Measurements from ENCODE around the gene TIPRL. TPM values are rescaled to one million over a fixed set of nuclear protein-coding genes. Genes with fewer than 3 reads are reported as not detected.
"Not testable (repeated sequence)": the region's sequence is repeated elsewhere in the genome, so short reads cannot be mapped to it uniquely, and the experiment has no call there.

Gene TIPRL
- total RNA-seq, 2 experiments from 2014 or later, result 51.1 to 54.2 TPM

DNA sequence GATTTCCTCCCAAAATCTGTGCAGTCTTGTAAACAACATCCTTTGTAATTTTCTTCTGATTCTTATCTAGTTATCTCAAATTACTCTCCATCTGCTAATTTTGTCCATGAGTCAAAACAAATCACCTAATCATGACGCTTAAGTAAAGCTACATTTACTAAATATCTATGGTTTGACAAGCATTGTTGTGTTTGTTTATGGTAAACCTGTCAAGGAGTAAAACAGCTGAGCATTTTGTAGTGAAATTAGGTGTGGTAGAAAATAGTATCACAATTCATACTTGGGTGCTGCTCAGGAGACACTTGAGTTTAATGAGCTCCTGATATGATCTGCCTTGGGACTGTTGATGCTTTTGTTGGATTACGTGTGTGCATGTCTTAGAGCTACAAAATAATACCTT, 11.6 kb downstream of the TIPRL start:
- ChIA-PET CTCF (no interaction called here), POLR2A (no interaction called here)
- intact Hi-C loops (cut with micrococcal nuclease), result no loop called here
- Mint-ChIP-seq H3K27me3 (no peaks in the 10 kb centered on the region), H3K4me1 (ENCODE audit: low read depth) (peaks cover 3% of the 10 kb centered on the region), H3K27ac (no peak overlapping the region), H3K9me3 (no peaks in the 10 kb centered on the region), H3K36me3 (peaks cover 40% of the 10 kb centered on the region), H3K4me3 (no peak overlapping the region)
- no peak for DNase-seq

DNA sequence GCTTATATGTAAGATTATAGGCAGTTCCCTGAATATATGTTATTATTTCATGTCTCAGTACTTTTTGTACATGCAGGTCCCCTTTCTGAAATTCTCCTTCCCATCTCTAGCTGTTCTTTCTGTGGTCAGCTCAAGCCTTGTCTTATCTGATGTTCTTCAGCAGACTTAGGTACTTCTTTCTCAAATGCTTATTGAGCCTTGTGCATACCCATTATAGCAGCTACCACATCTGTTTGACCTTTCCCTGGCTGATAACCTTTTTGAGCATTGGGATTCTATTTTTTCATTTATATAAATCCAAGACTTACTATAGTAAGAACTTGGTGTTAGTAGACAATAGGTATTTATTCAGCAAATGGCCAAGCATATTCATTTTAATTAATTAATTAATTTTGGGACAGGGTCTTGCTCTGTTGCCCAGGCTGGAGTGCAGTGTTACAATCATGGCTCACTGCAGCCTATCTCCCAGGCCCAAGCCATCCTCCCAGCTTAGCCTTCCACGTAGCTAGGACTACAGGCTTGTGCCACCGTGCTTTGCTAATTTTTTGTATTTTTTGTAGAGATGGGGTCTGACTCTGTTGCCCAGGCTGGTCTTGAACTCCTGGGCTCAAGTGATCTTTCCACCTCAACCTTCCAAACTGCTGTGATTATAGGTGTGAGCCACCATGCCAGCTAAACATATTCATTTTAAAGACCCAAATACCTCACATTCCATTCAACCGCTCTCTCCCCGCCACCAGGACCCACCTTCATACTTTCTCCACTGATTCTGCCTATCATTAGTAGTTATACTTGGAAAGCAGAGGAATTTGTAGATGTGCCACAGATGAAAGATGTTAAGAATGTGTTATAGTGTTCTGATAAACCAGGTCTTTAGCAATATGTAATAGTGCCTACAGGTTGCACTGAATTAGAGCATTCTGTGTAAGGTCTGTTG, 16.7 kb downstream of the TIPRL start:
- H3K36me3 Mint-ChIP-seq, result peaks cover 43% of the 10 kb centered on the region
- DNase-seq, result no peak
- H3K27me3 Mint-ChIP-seq, result no peaks in the 10 kb centered on the region
- peaks cover 9% of the 10 kb centered on the region for H3K4me1 Mint-ChIP-seq (ENCODE audit: low read depth)
- POLR2A ChIA-PET, result no interaction called here
- no peaks in the 10 kb centered on the region for H3K9me3 Mint-ChIP-seq
- no peak overlapping the region for H3K27ac Mint-ChIP-seq
- CTCF ChIA-PET, result no interaction called here
- intact Hi-C loops (cut with micrococcal nuclease), result no loop called here
- no peak overlapping the region for H3K4me3 Mint-ChIP-seq

DNA sequence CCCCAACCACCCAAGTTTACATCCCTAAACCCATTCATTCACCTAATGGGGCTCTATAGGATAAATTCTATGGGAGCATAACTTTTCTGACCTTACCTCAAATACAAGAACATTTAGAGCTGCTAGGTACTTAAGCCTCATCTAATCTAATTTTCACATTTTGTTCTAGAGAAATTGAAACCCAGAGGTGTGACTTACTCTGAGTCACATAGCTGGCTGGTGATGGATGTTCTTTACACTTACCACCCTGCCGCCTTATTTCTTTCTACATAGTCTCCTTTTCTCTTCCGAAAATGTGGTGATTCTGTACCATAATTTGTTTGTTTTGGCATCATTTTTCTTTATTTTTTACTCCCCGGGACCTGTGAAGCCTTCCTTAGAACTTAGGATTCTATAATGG, 20.3 kb downstream of the TIPRL start:
- no peaks in the 10 kb centered on the region for H3K9me3 Mint-ChIP-seq
- H3K4me1 Mint-ChIP-seq (ENCODE audit: low read depth), result peaks cover 9% of the 10 kb centered on the region
- no peak for DNase-seq
- intact Hi-C loops (cut with micrococcal nuclease), result no loop called here
- H3K36me3 Mint-ChIP-seq, result peaks cover 52% of the 10 kb centered on the region
- no peak overlapping the region for H3K27ac Mint-ChIP-seq
- no peaks in the 10 kb centered on the region for H3K27me3 Mint-ChIP-seq
- ChIA-PET CTCF (interaction anchor here (1.0 kb wide), 1 partner anchor 35 kb away, joined by 3 read pairs; no protein-coding TSS in a partner anchor), POLR2A (no interaction called here)
- no peak overlapping the region for H3K4me3 Mint-ChIP-seq

DNA sequence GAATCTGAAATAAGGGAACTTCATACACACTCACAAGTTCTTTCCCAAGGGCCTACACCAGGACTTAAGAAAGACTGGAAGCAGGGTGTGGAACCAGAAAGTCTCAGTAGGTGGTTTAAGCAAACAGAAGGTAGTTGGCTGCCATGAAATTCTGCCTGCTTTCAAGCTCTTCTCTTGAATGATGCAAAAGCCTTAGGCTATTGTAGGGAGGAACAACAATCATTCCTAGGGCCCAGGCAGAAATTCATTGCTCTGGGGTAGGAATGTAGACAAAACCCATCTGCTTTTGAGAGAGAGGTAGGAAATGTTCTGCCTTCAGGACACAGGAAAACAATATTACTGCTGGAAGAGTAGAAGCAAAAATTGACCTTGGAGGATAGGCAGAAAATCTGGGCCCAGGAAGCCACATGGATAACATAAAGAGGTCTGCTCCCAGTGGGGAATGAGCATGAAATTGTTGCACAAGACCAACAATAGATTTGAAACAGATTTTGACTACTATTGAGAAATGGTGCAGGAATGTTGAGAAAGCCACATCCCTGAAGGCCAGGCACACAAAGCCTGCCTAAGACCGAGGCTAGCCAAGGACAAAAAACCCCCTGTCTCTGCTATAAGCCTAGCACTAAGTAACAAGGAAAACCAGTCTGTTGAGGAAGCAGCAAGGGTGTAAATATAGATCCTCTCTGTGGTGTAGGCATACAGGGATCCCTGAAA, 24.3 kb downstream of the TIPRL start:
- CTCF ChIA-PET, result no interaction called here
- POLR2A ChIA-PET, result no interaction called here
- H3K36me3 Mint-ChIP-seq, result peaks cover 50% of the 10 kb centered on the region

GRCh38 chr1:168206111-168206510, 27.3 kb downstream of the TIPRL start:
- peaks cover 36% of the 10 kb centered on the region for H3K36me3 Mint-ChIP-seq
- DNase-seq, result no peak
- ChIA-PET CTCF (no interaction called here), POLR2A (no interaction called here)
- no peaks in the 10 kb centered on the region for H3K27me3 Mint-ChIP-seq
- H3K4me3 Mint-ChIP-seq, result no peak overlapping the region
- intact Hi-C loops (cut with micrococcal nuclease), result no loop called here
- H3K9me3 Mint-ChIP-seq, result peaks cover 9% of the 10 kb centered on the region
- H3K4me1 Mint-ChIP-seq (ENCODE audit: low read depth), result no peaks in the 10 kb centered on the region
- H3K27ac Mint-ChIP-seq, result no peak overlapping the region

More for the DNA sequence above, 24.3 kb downstream of the TIPRL start:
- intact Hi-C loops (cut with micrococcal nuclease), result no loop called here
- no peak overlapping the region for H3K27ac Mint-ChIP-seq
- DNase-seq, result no peak
- no peaks in the 10 kb centered on the region for H3K27me3 Mint-ChIP-seq
- peaks cover 5% of the 10 kb centered on the region for H3K4me1 Mint-ChIP-seq (ENCODE audit: low read depth)
- H3K9me3 Mint-ChIP-seq, result no peaks in the 10 kb centered on the region
- H3K4me3 Mint-ChIP-seq, result no peak overlapping the region

DNA sequence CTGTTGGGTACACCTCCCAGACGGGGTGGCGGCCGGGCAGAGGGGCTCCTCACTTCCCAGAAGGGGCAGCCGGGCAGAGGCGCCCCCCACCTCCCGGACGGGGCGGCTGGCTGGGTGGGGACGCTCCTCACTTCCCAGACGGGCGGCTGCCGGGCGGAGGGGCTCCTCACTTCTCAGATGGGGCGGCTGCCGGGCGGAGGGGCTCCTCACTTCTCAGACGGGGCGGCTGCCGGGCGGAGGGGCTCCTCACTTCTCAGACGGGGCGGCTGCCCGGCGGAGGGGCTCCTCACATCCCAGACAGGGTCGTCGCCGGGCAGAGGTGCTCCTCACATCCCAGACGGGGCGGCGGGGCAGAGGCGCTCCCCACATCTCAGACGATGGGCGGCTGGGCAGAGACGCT, 28.9 kb downstream of the TIPRL start:
- H3K27me3 Mint-ChIP-seq; CTCF ChIA-PET; intact Hi-C loops (cut with micrococcal nuclease); DNase-seq; H3K27ac Mint-ChIP-seq; H3K4me1 Mint-ChIP-seq (ENCODE audit: low read depth); POLR2A ChIA-PET; H3K4me3 Mint-ChIP-seq: not testable (repeated sequence)
- Mint-ChIP-seq H3K36me3 (peaks cover 29% of the 10 kb centered on the region), H3K9me3 (peaks cover 14% of the 10 kb centered on the region)

GRCh38 chr1:168210312-168210711, 31.6 kb downstream of the TIPRL start:
- no peaks in the 10 kb centered on the region for H3K27me3 Mint-ChIP-seq

DNA sequence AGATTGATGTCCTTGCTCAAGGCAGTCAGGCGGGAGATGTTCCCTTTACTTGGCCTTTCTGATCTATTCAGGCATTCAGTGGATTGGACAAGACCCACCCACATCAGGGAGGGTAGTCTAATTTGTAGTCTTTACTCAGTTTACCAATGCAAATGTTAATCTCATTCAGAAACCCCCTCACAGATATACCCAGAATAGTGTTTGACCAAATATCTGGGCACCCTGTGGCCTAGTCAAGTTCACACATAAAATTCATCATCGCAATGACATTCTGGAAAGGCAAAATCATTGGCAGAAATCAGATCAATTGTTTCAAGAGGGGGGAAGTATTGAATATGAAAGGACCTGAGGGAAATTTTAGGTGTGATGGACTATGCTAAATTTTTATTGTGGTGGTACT, 34.6 kb downstream of the TIPRL start:
- peaks cover 1% of the 10 kb centered on the region for H3K27me3 Mint-ChIP-seq
- ChIA-PET POLR2A (no interaction called here), CTCF (no interaction called here)
- H3K9me3 Mint-ChIP-seq, result peaks cover 22% of the 10 kb centered on the region
- H3K36me3 Mint-ChIP-seq, result peaks cover 7% of the 10 kb centered on the region
- H3K27ac Mint-ChIP-seq, result no peak overlapping the region
- intact Hi-C loops (cut with micrococcal nuclease), result no loop called here
- no peak overlapping the region for H3K4me3 Mint-ChIP-seq
- DNase-seq, result no peak
- no peaks in the 10 kb centered on the region for H3K4me1 Mint-ChIP-seq (ENCODE audit: low read depth)

More at GRCh38 chr1:168210312-168210711, 31.6 kb downstream of the TIPRL start:
- no peak for DNase-seq
- ChIA-PET POLR2A (no interaction called here), CTCF (no interaction called here)
- no peak overlapping the region for H3K27ac Mint-ChIP-seq
- H3K36me3 Mint-ChIP-seq, result peaks cover 13% of the 10 kb centered on the region
- intact Hi-C loops (cut with micrococcal nuclease), result no loop called here
- H3K4me3 Mint-ChIP-seq, result no peak overlapping the region
- peaks cover 22% of the 10 kb centered on the region for H3K9me3 Mint-ChIP-seq
- H3K4me1 Mint-ChIP-seq (ENCODE audit: low read depth), result no peaks in the 10 kb centered on the region

- ChIA-PET CTCF (no interaction called here), POLR2A (no interaction called here)
- peaks cover 4% of the 10 kb centered on the region for H3K4me1 Mint-ChIP-seq (ENCODE audit: low read depth)
- H3K27me3 Mint-ChIP-seq, result peaks cover 3% of the 10 kb centered on the region
- DNase-seq, result no peak
- intact Hi-C loops (cut with micrococcal nuclease), result no loop called here
- no peak overlapping the region for H3K27ac Mint-ChIP-seq
- H3K9me3 Mint-ChIP-seq, result peaks cover 13% of the 10 kb centered on the region
- H3K36me3 Mint-ChIP-seq, result peaks cover 3% of the 10 kb centered on the region
- H3K4me3 Mint-ChIP-seq, result no peak overlapping the region
These were observed 37.4 kb downstream of the TIPRL start for GRCh38 chr1:168216171-168216570.

DNA sequence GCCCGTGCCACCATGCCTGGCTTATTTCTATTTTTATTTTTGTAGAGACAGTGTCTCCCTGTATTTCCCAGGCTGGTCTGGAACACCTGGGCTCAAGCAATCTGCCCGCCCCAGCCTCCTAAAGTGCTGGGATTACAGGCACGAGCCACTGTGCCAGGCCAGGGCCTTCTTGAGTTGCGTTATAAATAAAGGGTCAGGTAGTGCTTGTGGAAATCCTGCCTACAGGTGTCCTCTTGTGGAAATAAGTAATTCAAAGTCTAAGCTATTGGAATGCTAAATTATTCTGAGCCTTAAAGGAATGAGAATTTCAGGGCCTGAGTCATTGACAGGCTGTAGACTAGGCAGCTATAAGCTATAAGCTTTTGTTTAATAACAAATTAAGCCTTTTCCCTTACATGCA, 38.9 kb downstream of the TIPRL start:
- intact Hi-C loops (cut with micrococcal nuclease), result no loop called here
- Mint-ChIP-seq H3K27me3 (peaks cover 7% of the 10 kb centered on the region), H3K27ac (no peak overlapping the region), H3K9me3 (peaks cover 8% of the 10 kb centered on the region), H3K4me1 (ENCODE audit: low read depth) (peaks cover 4% of the 10 kb centered on the region), H3K36me3 (peaks cover 2% of the 10 kb centered on the region), H3K4me3 (no peak overlapping the region)
- no peak for DNase-seq
- ChIA-PET POLR2A (no interaction called here), CTCF (interaction anchor here (1.0 to 1.1 kb wide), 2 partner anchors 15 to 17 kb away, joined by 3 read pairs; no protein-coding TSS in a partner anchor)

- Mint-ChIP-seq H3K36me3 (no peaks in the 10 kb centered on the region), H3K9me3 (no peaks in the 10 kb centered on the region), H3K4me3 (no peak overlapping the region), H3K27me3 (peaks cover 9% of the 10 kb centered on the region), H3K27ac (no peak overlapping the region), H3K4me1 (ENCODE audit: low read depth) (peaks cover 4% of the 10 kb centered on the region)
- no peak for DNase-seq
- intact Hi-C loops (cut with micrococcal nuclease), result no loop called here
- ChIA-PET POLR2A (no interaction called here), CTCF (interaction anchor here (1.0 kb wide), 1 partner anchor 14 kb away, joined by 3 read pairs; no protein-coding TSS in a partner anchor)
These were observed 39.9 kb downstream of the TIPRL start for GRCh38 chr1:168218658-168219057.

DNA sequence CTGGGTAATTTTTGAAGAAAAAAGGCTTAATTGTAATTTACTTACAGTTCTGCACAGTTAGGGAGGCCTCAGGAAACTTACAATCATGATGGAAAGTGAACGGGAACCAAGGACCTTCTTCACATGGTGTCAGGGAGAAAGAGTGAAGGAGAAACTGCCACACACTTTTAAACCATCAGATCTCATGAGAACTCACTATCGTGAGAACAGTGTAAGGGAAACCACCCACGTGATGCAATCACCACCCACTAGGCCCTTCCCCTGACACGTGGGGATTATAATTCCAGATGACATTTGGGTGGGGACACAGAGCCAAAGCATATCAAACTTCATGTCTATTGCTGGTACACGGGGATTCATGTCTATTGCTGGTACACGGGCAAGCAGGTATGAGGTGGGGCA, 41.7 kb downstream of the TIPRL start:
- POLR2A ChIA-PET, result no interaction called here
- intact Hi-C loops (cut with micrococcal nuclease), result no loop called here
- no peak overlapping the region for H3K27ac Mint-ChIP-seq
- DNase-seq, result peak; percentile 23
- no peaks in the 10 kb centered on the region for H3K9me3 Mint-ChIP-seq
- peak overlapping the region; percentile 40 for H3K4me3 Mint-ChIP-seq
- H3K36me3 Mint-ChIP-seq, result no peaks in the 10 kb centered on the region
- peaks cover 15% of the 10 kb centered on the region for H3K4me1 Mint-ChIP-seq (ENCODE audit: low read depth)
- CTCF ChIA-PET, result interaction anchor here (2.4 kb wide), 1 partner anchor 15 kb away, joined by 7 read pairs; no protein-coding TSS in a partner anchor
- H3K27me3 Mint-ChIP-seq, result peaks cover 9% of the 10 kb centered on the region
